ENCODE measurements around the gene KIRREL3.

The KIRREL3 gene

DNA sequence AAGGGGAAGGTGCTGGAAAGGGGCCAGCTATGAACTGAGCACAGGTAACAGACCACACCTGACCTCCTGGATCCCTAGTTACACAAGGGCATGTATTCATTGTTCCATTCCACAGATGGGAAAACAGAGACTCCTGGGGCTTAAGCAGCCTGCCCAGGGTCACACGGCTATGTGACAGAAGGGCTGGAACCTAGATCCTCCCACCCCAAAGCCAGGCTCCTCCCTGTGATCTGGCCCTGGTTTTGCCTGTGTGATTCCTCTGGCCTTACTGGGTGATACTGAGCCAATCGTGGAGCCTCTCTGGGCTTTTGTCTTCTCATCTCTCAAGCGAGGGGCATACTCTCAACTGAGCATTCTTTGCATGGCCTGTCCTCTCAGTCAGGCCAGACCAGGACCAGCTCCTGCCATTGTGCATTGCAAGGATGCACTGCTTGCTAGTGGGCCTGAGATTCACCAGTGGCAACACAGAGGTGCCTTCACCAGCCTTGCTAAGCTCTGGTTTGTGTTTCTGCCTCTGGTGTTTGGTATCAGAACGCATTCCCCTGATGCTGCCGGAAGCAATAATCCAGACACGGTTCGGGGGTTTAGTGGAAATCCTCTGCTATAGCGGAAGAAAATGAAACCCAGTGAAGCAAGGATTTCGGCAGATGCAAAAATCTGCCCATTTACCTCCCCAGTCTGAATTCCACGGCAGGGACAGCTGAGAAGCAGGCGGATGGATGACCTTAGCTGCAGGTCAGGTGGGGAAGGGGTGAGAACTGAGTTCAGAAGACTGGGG lies 418.5 kb downstream of the KIRREL3 start:
- H3K4me3 ChIP-seq (IDR thresholded peaks at IDR 0.05; ENCODE audit: insufficient read depth, low read depth, low read length), result no peak overlapping the region
- no peaks in the 10 kb centered on the region for H3K79me2 ChIP-seq (ENCODE audit: insufficient read depth, low read depth)
- H3K36me3 ChIP-seq (ENCODE audit: insufficient read depth), result no peaks in the 10 kb centered on the region
- H3K4me2 ChIP-seq, result no peak overlapping the region
- H4K20me1 ChIP-seq (ENCODE audit: insufficient read depth), result no peaks in the 10 kb centered on the region
- H3K4me1 ChIP-seq (ENCODE audit: low read depth, poor library complexity, severe bottlenecking), result peaks cover 28% of the 10 kb centered on the region
- H3K9ac ChIP-seq, result no peak overlapping the region
- no peak overlapping the region for H3K27ac ChIP-seq
- H3K27me3 ChIP-seq (ENCODE audit: insufficient read depth, low read depth), result no peaks in the 10 kb centered on the region
- TF ChIP-seq, protein P1, sequence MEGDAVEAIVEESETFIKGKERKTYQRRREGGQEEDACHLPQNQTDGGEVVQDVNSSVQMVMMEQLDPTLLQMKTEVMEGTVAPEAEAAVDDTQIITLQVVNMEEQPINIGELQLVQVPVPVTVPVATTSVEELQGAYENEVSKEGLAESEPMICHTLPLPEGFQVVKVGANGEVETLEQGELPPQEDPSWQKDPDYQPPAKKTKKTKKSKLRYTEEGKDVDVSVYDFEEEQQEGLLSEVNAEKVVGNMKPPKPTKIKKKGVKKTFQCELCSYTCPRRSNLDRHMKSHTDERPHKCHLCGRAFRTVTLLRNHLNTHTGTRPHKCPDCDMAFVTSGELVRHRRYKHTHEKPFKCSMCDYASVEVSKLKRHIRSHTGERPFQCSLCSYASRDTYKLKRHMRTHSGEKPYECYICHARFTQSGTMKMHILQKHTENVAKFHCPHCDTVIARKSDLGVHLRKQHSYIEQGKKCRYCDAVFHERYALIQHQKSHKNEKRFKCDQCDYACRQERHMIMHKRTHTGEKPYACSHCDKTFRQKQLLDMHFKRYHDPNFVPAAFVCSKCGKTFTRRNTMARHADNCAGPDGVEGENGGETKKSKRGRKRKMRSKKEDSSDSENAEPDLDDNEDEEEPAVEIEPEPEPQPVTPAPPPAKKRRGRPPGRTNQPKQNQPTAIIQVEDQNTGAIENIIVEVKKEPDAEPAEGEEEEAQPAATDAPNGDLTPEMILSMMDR (conservative IDR thresholded peaks at IDR 0.05; ENCODE audit: low read depth, low read length), result no peak
- no peak overlapping the region for H2AFZ ChIP-seq (ENCODE audit: low read depth)

DNA sequence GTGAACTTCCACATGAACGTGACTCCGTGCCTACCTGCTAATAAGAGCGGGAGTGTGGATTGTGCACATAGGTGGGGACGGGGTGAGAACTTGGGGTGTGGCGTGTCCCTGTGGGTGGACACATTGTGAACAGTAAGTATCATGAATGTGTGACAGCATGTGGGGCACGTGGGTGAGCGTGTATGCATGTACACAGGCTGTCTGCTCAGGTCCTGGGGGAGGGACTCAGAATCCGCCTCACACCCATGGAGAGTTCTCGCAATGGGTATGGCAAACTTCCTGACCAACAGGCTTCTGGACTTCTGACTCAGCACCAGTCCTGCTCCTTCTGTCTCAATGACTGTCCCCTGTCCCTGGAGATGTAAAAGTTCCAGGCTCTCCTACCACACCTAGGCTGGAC lies 422.1 kb downstream of the KIRREL3 start:
- no peak overlapping the region for H3K4me3 ChIP-seq (IDR thresholded peaks at IDR 0.05; ENCODE audit: insufficient read depth, low read depth, low read length)
- H3K79me2 ChIP-seq (ENCODE audit: insufficient read depth, low read depth), result no peaks in the 10 kb centered on the region
- H3K4me2 ChIP-seq, result no peak overlapping the region
- H3K4me1 ChIP-seq (ENCODE audit: low read depth, poor library complexity, severe bottlenecking), result peaks cover 28% of the 10 kb centered on the region
- no peak overlapping the region for H3K9ac ChIP-seq
- TF ChIP-seq, protein P1 (conservative IDR thresholded peaks at IDR 0.05; ENCODE audit: low read depth, low read length), result no peak
- H3K27ac ChIP-seq, result no peak overlapping the region
- H4K20me1 ChIP-seq (ENCODE audit: insufficient read depth), result no peaks in the 10 kb centered on the region
- no peaks in the 10 kb centered on the region for H3K27me3 ChIP-seq (ENCODE audit: insufficient read depth, low read depth)
- no peaks in the 10 kb centered on the region for H3K36me3 ChIP-seq (ENCODE audit: insufficient read depth)
- no peak overlapping the region for H2AFZ ChIP-seq (ENCODE audit: low read depth)

DNA sequence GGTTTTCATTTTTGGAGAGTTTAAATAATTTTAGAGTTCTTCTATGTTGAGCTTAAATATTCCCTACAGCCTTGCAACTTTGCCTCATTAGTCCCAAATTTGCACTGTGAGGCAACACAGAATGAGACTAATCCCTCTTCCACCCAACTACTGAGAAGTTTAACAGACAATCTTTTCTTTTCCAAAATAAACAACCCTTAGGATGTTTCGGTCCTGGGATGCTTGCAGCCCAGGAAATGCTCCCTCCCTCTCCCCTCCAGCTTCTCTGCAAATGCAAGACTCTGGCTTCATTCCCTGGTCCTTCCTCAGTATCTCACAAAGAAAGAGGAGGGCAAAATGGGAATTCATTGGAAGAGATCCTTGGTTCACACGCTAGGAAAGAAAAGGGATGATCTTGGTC lies 422.5 kb downstream of the KIRREL3 start:
- H3K9ac ChIP-seq, result no peak overlapping the region
- no peaks in the 10 kb centered on the region for H3K36me3 ChIP-seq (ENCODE audit: insufficient read depth)
- TF ChIP-seq, protein P1 (conservative IDR thresholded peaks at IDR 0.05; ENCODE audit: low read depth, low read length), result no peak
- no peaks in the 10 kb centered on the region for H3K79me2 ChIP-seq (ENCODE audit: insufficient read depth, low read depth)
- H3K4me2 ChIP-seq, result no peak overlapping the region
- no peak overlapping the region for H3K4me3 ChIP-seq (IDR thresholded peaks at IDR 0.05; ENCODE audit: insufficient read depth, low read depth, low read length)
- H3K27ac ChIP-seq, result no peak overlapping the region
- no peaks in the 10 kb centered on the region for H3K27me3 ChIP-seq (ENCODE audit: insufficient read depth, low read depth)
- H3K4me1 ChIP-seq (ENCODE audit: low read depth, poor library complexity, severe bottlenecking), result peaks cover 28% of the 10 kb centered on the region
- H4K20me1 ChIP-seq (ENCODE audit: insufficient read depth), result no peaks in the 10 kb centered on the region
- no peak overlapping the region for H2AFZ ChIP-seq (ENCODE audit: low read depth)

DNA sequence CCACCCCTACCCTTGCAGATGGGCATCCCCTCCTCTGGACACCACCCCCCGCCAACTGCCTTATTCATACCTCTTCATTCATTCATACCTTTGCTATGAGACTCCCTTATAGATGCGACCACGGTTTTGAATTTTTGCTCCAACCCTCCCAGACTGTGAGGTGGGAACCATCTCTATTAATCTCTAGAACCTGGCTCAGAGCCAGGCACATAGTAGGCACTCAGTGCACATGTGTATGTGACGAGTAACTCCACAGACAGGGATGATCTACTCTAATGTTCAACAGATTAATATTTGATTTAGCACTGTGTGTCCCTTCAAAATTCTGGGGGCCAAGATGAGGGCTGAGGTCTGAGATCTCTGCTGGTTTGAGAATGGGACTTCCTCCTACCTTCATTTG lies 424.7 kb downstream of the KIRREL3 start:
- no peaks in the 10 kb centered on the region for H4K20me1 ChIP-seq (ENCODE audit: insufficient read depth)
- H3K4me3 ChIP-seq (IDR thresholded peaks at IDR 0.05; ENCODE audit: insufficient read depth, low read depth, low read length), result no peak overlapping the region
- H3K9ac ChIP-seq, result no peak overlapping the region
- H3K4me1 ChIP-seq (ENCODE audit: low read depth, poor library complexity, severe bottlenecking), result peaks cover 21% of the 10 kb centered on the region
- no peak overlapping the region for H2AFZ ChIP-seq (ENCODE audit: low read depth)
- H3K27ac ChIP-seq, result no peak overlapping the region
- H3K36me3 ChIP-seq (ENCODE audit: insufficient read depth), result no peaks in the 10 kb centered on the region
- no peak overlapping the region for H3K4me2 ChIP-seq
- no peaks in the 10 kb centered on the region for H3K79me2 ChIP-seq (ENCODE audit: insufficient read depth, low read depth)
- H3K27me3 ChIP-seq (ENCODE audit: insufficient read depth, low read depth), result no peaks in the 10 kb centered on the region
- TF ChIP-seq, protein P1 (conservative IDR thresholded peaks at IDR 0.05; ENCODE audit: low read depth, low read length), result no peak
